Measurements from ENCODE around the gene WRAP73.

The WRAP73 gene

DNA sequence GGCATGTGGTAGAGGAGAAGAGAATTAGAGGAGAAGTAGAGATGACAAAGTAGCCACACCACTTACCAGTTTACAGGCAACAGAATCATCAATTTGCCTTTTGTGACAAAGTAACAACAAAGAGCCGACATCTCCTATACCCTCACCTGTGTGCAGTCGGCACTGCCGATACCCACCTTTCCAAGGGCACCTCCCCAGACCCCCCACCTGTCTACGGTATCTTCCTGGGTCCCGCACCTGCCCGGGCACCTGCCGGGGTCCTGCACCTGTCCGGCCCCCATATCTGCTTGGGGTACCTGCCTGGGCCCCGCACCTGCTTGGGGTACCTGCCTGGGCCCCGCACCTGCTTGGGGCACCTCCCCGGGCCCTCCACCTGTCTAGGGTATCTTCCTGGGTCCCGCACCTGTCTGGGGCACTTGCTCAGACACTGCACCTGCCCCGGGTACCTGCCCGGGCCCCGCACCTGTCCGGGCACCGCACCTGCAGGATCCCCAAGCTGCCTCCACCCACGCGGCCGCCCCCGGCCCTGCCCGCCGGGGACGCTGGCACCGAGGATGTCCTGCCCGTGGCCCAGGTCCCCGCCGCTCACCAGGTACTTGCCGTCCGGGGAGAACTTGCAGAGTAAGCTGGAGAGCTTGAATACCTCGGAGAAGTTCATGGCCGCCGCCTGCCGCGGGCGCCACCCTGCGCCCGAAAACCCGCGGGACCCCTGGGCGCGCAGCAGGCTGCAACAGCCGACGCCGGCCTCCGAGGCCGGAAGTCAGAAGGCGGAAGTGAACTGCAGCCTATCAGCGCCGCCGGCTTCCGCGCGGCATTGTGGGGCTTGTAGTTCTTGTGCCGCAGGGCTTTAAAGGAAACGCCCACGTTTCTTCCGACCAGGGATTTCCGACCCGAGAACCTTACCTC is at the start of gene WRAP73:
WRAP73 (minus strand) TSS at position 762 of the 906 bp plus-strand sequence; CDS start at position 658, 104 bp downstream.
- FAIRE-seq (no peak), DNase-seq (ENCODE audit: low spot score) (peak; percentile 90)

DNA sequence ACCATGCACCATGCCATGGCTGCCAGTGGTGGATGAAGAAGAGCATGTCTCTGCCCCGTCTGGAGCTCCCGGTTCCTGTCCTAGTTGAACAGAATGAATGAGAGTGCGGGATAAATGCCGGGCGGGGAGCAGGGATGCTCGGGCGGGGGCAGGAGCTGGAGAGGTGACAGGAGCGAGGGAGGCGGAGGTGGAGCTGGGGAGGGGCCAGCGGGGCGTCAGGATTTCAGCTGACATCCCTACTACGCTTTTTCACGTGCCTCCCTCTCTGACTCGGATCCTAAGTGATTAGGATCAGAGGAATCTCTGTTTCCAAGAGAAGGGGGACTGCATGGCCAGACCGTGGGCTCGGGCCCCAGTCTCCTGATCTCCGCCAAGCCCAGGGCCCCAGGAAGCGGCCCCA is 49.7 kb upstream of the WRAP73 start:
- no peak for FAIRE-seq
- DNase-seq (ENCODE audit: low spot score): no peak

GRCh38 chr1:3698660-3699408 is 48.9 kb upstream of the WRAP73 start:
- FAIRE-seq (no peak), DNase-seq (ENCODE audit: low spot score) (no peak)

GRCh38 chr1:3697810-3698209 is 47.9 kb upstream of the WRAP73 start:
- no peak for DNase-seq (ENCODE audit: low spot score)
- no peak for FAIRE-seq

DNA sequence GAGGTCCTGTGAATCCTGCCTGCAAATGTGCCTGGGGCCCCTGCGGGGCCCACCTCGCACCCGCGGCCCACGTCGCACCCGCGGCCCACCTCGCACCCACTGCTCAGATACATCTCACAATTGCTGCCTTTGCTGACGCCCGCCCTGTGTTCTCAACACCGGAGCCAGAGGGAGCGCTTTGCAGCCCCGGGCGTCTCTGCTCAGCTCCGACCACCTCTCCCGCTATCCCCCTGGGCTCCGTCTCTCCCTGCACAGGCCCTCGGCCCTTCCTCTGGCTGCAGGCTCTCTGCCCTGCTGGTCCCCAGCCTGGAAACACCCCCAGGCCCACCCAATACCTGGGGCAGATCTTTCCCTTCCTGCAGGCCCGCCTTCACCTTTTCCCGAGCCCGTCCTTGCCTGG is 47.2 kb upstream of the WRAP73 start:
- no peak for FAIRE-seq
- no peak for DNase-seq (ENCODE audit: low spot score)

- no peak for FAIRE-seq
- DNase-seq (ENCODE audit: low spot score): no peak
These were observed 46.8 kb upstream of the WRAP73 start for GRCh38 chr1:3696689-3697088.

- FAIRE-seq (no peak), DNase-seq (ENCODE audit: low spot score) (peak; percentile 54)
These were observed 45.7 kb upstream of the WRAP73 start for GRCh38 chr1:3695326-3696217.

GRCh38 chr1:3693321-3693720 is 43.4 kb upstream of the WRAP73 start:
- FAIRE-seq: no peak
- DNase-seq (ENCODE audit: low spot score): no peak

DNA sequence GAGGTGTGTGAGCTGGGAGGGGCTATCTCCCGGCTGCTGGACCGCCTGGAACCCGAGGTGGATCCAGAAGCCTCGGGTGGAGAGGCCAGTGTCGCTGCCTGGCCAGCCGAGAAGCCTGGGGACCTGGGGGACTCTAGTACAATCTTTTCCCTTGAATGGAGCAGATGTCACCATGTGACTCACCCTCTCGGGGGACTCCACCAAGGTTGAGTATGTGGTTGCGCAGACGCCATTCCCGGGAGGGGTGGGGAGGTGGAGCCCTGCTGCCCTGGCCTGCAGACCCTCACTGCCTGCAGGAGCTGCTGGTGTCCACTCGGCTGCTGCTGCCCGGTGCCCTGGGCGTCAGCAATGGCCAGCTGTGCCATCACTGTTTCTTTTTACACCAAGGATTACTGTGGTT is 42.7 kb upstream of the WRAP73 start:
- FAIRE-seq: no peak
- no peak for DNase-seq (ENCODE audit: low spot score)

GRCh38 chr1:3691421-3692204 is 41.7 kb upstream of the WRAP73 start:
- FAIRE-seq (no peak), DNase-seq (ENCODE audit: low spot score) (no peak)

DNA sequence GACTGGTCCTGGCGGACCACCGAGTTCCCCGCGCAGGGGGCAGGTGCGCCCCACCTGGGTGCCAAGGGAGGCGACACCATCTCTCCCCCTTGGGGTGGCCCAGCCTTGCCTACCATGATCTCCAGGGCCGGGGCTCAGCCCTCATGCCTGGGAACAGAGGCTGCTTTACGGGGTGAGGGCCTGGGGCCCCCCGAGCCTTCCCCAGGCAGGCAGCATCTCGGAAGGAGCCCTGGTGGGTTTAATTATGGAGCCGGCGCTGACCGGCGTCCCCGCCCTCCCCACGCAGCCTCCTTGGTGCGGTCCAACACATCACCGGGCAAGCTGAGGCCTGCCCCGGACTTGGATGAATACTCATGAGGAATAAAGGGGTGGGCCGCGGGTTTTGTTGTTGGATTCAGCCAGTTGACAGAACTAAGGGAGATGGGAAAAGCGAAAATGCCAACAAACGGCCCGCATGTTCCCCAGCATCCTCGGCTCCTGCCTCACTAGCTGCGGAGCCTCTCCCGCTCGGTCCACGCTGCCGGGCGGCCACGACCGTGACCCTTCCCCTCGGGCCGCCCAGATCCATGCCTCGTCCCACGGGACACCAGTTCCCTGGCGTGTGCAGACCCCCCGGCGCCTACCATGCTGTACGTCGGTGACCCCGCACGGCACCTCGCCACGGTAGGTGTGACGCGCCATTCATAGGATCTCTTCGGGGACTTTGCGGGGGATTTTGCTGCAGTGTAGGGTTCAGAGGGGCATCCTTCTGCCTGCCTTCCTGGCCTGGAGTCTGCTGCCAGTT is 40.6 kb upstream of the WRAP73 start:
- FAIRE-seq: no peak

GRCh38 chr1:3689138-3689750 is 39.3 kb upstream of the WRAP73 start:
- DNase-seq (ENCODE audit: low spot score) (no peak), FAIRE-seq (no peak)

More for the DNA sequence above, 40.6 kb upstream of the WRAP73 start:
- no peak for DNase-seq (ENCODE audit: low spot score)

DNA sequence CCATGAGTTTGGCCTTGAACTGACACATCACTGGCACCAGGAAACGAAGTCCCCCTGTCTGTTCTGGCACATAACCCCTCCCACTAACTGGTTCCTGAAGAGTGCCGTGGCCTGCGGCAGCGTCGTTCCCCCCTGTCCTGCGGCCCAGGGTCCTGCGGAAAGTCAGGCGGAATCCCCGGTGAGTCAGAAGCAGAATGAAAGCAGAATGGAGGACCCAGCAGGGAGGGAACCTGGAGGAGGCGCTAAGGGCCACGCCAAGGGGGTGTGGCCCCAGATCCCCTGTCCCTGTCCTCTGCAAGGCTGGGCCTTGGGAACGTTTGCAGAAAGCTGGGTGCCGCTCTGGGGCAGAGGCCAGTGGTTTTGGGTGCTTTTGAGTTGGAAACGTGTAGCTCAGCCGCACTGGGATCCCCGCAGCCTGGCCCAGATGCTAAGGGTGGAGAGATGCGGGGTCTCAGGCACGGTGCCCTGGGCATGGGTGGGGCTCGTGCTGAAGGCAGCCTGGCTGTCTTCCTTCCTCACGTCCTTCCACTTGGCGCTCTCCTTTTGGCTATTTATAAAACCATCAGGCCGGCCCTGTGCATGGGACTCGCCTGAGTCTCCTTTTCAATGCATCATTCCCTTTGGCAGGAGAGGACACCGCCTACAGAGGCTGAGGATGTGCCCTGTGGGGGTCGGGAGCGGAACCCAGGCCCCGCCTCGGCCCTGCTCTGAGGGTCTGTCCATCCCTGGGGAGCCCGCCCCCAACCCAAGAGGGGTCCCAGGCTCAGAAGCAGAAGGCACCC is 38.6 kb upstream of the WRAP73 start:
- FAIRE-seq (no peak), DNase-seq (ENCODE audit: low spot score) (no peak)

DNA sequence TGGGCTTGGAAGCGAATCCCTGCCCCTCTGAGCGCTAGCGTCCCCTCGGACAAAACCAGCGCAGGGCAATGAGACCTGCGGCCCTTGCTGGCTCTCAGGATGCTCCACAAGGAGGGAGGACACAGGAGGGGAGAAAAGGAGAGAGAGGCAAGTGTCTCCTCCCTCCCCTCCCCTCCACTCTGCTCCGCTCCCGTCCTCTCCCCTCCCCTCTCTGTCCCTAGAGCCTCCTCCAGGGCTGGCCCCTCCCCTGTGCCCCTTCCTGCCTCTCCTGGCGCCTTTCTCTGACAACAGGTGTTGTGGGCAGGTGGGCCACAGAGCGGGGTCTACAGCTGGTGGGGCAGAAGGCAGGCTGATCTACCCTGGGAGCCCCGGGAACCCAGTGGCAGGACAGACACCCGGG is 37.6 kb upstream of the WRAP73 start:
- DNase-seq (ENCODE audit: low spot score): no peak
- FAIRE-seq: no peak

DNA sequence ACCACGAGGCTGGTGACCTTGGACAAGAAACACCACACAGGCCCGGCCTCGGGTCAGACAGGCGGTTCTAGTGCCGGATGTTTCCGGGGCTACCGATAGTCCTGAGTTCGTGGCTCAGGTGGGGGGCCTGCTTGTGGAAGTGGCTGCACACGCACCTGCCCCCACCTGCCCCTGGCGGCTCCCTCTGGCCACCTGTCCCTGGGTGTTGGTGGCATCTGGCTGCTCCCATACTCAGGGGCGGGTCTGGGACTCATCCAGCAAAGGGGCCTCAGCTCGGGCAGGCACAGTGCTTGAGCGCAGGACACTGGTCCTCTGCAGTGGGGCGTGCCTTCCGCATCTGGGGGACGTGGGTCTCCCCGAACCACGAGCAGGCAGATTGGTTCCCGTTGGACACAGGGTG is 36.0 kb upstream of the WRAP73 start:
- DNase-seq (ENCODE audit: low spot score): no peak
- FAIRE-seq: no peak

DNA sequence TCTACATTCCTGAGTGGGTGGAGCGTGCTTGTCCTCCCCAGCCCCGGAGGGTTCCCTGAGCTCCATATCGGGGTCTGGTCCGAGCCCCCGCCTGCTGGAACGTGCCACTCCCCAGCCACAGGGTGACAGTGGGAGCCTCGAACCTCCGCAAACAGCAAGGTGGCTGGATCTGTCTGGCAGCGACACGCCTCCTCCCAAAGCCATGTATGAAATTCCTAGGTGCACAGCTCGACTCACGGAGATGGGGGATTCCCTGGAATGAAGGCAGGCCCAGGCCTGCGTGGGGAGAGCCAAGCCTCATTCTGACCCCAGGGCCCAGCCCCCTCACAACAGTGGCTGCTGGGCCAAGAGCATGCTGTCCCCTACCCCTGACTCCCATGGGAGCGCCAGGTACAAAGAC is 35.3 kb upstream of the WRAP73 start:
- FAIRE-seq (no peak), DNase-seq (ENCODE audit: low spot score) (no peak)

- no peak for DNase-seq (ENCODE audit: low spot score)
- no peak for FAIRE-seq
These were observed 34.1 kb upstream of the WRAP73 start for GRCh38 chr1:3683992-3684391.

DNA sequence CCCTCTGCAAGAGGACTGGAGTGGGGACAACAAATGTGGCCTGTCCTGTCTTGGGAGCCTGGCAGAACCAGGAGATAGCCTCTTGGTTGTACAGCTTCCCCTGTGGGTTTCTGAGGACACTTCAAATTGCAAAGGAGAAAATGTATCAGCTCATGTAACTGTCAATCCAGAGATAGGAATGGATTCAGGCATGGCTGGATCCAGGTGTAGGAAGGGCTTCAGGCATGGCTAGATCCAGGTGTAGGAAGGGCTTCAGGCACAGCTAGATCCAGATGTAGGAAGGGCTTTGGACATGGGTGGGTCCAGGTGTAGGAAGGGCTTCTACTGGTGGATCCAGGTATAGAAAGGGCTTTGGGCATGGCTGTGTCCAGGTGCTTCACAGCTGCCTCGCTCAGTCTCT is 33.3 kb upstream of the WRAP73 start:
- DNase-seq (ENCODE audit: low spot score) (no peak), FAIRE-seq (no peak)

Measured in urothelium cell line (cell line).